Uterus (tissue), 4 donors: ENCODE results near the gene PXK. TPM values are rescaled to one million over a fixed set of nuclear protein-coding genes. Genes with fewer than 3 reads are reported as not detected.

Experiments used
- DNase-seq, 2 donors: peaks; one replicate each; pipeline ENCODE4 v3.0.0-alpha.2; 2019 to 2020
- H3K27ac ChIP-seq, 2 donors: fragments of 200-600 bp; sonication (generic); 1 replicate in 1 of 2; 2 replicates in 1 of 2; pipeline ENCODE4 v1.5.1; 2016 to 2018
- H3K27me3 ChIP-seq, 2 donors: fragments of 200-600 bp; sonication (generic); one replicate each; pipeline ENCODE4 v1.5.1; 2018 to 2019; ENCODE audit warnings: control low read depth in 1 of 2
- H3K36me3 ChIP-seq, 2 donors: fragments of 200-600 bp; sonication (generic); one replicate each; pipeline ENCODE4 v1.5.1; 2019; ENCODE audit warnings: control low read depth in 1 of 2
- H3K4me1 ChIP-seq, 2 donors: fragments of 200-600 bp; sonication (generic); one replicate each; pipeline ENCODE4 v1.5.1; 2018 to 2019; ENCODE audit warnings: control low read depth in 1 of 2
- H3K4me3 ChIP-seq, 2 donors: fragments of 200-600 bp; sonication (generic); 1 replicate in 1 of 2; 2 replicates in 1 of 2; pipeline ENCODE4 v1.5.1; 2018 to 2019; ENCODE audit warnings: mild to moderate bottlenecking in 1 of 2
- H3K9me3 ChIP-seq, 2 donors: fragments of 200-600 bp; sonication (generic); one replicate each; pipeline ENCODE4 v1.5.1; 2019; ENCODE audit warnings: control low read depth in 1 of 2
- POLR2A ChIP-seq, 2 donors: fragments of 450-650 bp; IDR thresholded peaks; one replicate each; pipeline ENCODE4 v1.6.1; 2016; ENCODE audit warnings: antibody characterized with exemption in 2 of 2, mild to moderate bottlenecking in 1 of 2, moderate library complexity in 1 of 2
- intact Hi-C: fragments of 100-400 bp; cut with DNase I; formaldehyde crosslinking; loops from one replicate; pipeline ENCODE4 v1.15.1; 2023; ENCODE audit warnings: low total_unique reads
- total RNA-seq, 4 donors: library from RNA; depleted of rRNA in 3 of 4; stranded (reverse); fragments of >200 nt in 3 of 4; gene quantifications; one replicate each; pipeline versions ENCODE4 v1.1.0 to v1.2.4, GENCODE V29; 2014 to 2023
- TF ChIP-seq, protein P1 (sequence below), 4 experiments: fragments of 200-600 bp in 2 of 4; fragments of 450-650 bp in 2 of 4; sonication (generic) in 2 of 4; IDR thresholded peaks; one replicate each; pipeline ENCODE4 v1.5.1; 2016 to 2019; ENCODE audit warnings: antibody characterized with exemption in 4 of 4, mild to moderate bottlenecking in 2 of 4, moderate library complexity in 1 of 4
- donor health status: DM: yes; HTN: yes; CAD: no.

PXK gene
- total RNA-seq, 4 donors from 2014 or later = 15.1 to 50.5 (median 41.1) TPM

DNA sequence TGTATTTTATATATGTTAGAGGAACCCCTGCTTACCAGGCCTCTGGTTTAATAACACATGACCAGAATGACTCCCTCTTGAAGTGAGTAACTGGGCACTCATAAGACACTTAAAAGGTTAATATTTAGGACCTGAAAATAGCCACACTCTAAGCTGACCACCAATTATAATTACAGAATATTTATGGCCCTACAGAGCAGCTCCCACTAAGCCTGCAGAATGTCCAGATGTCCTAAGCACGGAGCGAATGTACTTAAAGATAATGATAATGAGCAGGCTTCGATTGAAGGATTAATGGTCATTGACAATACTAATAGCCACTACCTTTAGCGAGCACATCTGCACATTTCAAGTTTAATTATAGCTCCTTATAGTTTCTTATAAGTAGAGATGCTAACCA, 136.4 kb downstream of the PXK start:
- intact Hi-C loops = no loop called here
- H3K4me3 ChIP-seq = no peak overlapping the region
- H3K36me3 ChIP-seq = no peaks in the 10 kb centered on the region
- TF ChIP-seq, protein P1, sequence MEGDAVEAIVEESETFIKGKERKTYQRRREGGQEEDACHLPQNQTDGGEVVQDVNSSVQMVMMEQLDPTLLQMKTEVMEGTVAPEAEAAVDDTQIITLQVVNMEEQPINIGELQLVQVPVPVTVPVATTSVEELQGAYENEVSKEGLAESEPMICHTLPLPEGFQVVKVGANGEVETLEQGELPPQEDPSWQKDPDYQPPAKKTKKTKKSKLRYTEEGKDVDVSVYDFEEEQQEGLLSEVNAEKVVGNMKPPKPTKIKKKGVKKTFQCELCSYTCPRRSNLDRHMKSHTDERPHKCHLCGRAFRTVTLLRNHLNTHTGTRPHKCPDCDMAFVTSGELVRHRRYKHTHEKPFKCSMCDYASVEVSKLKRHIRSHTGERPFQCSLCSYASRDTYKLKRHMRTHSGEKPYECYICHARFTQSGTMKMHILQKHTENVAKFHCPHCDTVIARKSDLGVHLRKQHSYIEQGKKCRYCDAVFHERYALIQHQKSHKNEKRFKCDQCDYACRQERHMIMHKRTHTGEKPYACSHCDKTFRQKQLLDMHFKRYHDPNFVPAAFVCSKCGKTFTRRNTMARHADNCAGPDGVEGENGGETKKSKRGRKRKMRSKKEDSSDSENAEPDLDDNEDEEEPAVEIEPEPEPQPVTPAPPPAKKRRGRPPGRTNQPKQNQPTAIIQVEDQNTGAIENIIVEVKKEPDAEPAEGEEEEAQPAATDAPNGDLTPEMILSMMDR (IDR thresholded peaks at IDR 0.05) = no peak
- TF ChIP-seq POLR2A (IDR thresholded peaks at IDR 0.05) = no peak
- H3K27me3 ChIP-seq = no peaks in the 10 kb centered on the region
- no peak for DNase-seq
- H3K27ac ChIP-seq = peak overlapping the region in 1 of 2 donors; percentile 3
- no peaks in the 10 kb centered on the region for H3K4me1 ChIP-seq
- H3K9me3 ChIP-seq = no peaks in the 10 kb centered on the region

DNA sequence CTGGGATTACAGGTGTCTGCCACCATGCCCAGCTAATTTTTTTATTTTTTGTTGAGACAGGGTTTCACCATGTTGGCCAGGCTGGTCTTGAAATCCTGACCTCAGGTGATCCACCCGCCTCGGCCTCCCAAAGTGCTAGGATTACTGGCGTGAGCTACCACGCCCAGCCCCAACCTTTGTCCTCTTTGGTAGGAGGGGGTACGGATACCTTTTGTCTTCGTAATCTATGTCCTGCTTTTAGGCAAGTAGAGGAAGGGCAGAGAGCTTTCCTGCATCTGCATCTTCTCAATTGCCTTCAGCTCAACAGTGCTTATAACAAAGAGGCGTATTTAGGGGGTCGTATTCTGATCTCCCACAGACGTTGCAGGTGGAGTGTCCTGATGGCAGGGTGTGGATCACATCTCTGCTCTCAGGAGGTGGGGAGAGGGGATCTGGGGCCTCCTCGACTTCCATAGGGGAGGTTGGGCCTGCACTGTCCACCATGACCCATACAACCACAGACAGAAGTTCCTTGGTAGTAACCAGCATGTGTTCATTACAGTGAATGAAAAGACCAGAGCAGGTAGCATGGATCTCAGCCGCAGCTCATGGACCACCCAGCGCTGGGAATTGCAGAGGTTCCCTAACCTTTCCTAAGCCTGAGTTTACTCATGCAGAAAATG, 137.8 kb downstream of the PXK start:
- no peak overlapping the region for H3K4me3 ChIP-seq
- H3K4me1 ChIP-seq = no peaks in the 10 kb centered on the region
- DNase-seq = no peak
- TF ChIP-seq POLR2A (IDR thresholded peaks at IDR 0.05) = no peak
- TF ChIP-seq, protein P1 (IDR thresholded peaks at IDR 0.05) = no peak
- H3K27ac ChIP-seq = peak overlapping the region; percentile 40 to 73
- no peaks in the 10 kb centered on the region for H3K36me3 ChIP-seq
- H3K9me3 ChIP-seq = no peaks in the 10 kb centered on the region
- intact Hi-C loops = no loop called here
- H3K27me3 ChIP-seq = no peaks in the 10 kb centered on the region

DNA sequence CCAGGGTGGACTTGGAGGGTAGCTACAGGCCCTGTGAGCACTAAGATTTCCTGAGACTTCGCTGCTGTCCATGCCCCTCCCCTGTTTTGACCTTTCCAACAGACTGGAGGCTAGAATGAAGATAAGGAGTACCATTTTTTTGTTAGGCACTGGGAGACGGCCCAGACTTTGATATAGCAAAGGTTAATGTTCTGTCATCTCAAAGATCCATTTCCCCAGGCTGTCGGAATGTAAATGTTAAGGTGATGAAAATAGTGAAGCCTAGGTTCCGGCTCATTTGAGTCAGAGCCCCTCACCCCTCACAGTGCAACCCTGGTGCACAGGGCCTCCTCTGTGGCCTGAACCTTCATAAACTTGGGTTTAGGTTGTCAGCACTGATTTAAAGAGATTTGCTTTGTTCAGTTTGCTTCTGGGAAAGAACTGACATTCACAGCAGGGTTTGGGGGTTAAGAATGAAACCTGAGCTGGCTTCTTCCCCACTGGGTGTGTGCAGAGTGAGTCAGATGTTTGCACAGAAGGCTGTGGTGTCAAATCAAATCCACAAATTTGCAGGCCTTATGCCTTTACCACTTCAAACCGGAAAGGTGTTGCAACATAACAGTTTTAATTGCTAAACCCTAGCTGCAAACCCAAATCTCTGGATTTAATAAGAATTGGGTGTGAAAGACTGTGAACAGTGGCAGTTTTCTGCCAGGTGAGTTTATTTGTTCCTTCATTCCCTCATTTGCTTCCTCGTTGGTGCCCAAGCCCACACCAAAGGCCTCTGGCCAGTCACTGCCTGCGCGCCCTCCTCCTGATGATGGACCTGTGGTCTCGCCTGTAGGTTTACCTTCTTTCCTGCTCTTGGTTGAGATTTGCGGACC, 138.6 kb downstream of the PXK start:
- intact Hi-C loops = no loop called here
- H3K27ac ChIP-seq = peak overlapping the region; percentile 47 to 73
- H3K27me3 ChIP-seq = no peaks in the 10 kb centered on the region
- TF ChIP-seq, protein P1 (IDR thresholded peaks at IDR 0.05) = no peak
- TF ChIP-seq POLR2A (IDR thresholded peaks at IDR 0.05) = no peak
- H3K36me3 ChIP-seq = no peaks in the 10 kb centered on the region
- no peak overlapping the region for H3K4me3 ChIP-seq
- DNase-seq = peak in 1 of 2 donors; percentile 54
- H3K4me1 ChIP-seq = no peaks in the 10 kb centered on the region
- H3K9me3 ChIP-seq = no peaks in the 10 kb centered on the region

DNA sequence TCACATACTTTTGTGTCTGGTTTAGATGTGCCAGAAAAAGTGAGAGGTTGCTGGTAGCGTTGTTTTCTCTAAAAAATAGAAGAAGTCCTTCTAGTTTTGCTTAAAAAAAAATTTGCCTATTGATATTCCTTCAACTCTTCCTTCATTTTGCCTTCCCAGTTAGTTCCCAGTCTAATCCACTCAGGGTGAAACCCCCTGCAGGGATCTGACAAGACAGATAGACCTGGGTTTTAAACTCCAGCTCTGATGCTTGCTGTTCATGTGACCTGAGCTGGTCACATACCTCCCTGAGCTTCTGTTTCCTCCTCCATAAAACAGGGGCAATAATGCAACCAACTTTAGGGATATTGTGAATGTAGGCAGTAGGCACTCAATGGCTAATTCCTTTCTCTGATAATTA, 140.6 kb downstream of the PXK start:
- no peaks in the 10 kb centered on the region for H3K27me3 ChIP-seq
- TF ChIP-seq, protein P1 (IDR thresholded peaks at IDR 0.05) = no peak
- no peak for TF ChIP-seq POLR2A (IDR thresholded peaks at IDR 0.05)
- intact Hi-C loops = no loop called here
- no peak for DNase-seq
- H3K36me3 ChIP-seq = no peaks in the 10 kb centered on the region
- H3K9me3 ChIP-seq = no peaks in the 10 kb centered on the region
- H3K4me1 ChIP-seq = no peaks in the 10 kb centered on the region
- H3K4me3 ChIP-seq = no peak overlapping the region
- no peak overlapping the region for H3K27ac ChIP-seq

DNA sequence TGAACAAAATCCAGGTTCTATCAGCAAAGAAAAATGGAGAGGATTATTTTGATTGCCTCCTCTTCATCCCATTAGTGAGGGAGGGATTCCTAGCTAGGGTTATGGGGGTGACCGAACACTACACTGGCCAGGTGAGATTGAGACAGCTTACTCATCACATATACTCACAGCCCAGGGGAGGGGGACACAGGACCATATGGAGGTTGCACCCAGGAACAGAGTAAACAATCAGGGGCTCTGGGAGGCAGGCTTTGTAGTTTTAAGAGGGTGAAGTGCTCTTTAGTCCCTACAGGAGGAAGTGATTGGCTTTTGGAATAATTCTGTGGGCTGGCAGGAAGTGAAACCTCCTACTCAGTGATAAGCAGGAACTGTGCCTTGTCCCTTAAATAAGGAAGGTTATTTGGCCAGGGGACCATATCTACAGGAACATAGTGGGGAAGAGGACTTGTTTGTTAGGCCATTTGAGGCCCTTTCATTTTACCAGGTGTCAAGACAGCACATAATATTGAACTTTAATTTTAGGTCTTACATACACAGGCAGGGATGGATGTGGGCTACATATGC, 141.7 kb downstream of the PXK start:
- H3K27me3 ChIP-seq = no peaks in the 10 kb centered on the region
- no peak overlapping the region for H3K4me3 ChIP-seq
- H3K27ac ChIP-seq = no peak overlapping the region
- DNase-seq = no peak
- no peaks in the 10 kb centered on the region for H3K36me3 ChIP-seq
- no peaks in the 10 kb centered on the region for H3K9me3 ChIP-seq
- intact Hi-C loops = no loop called here
- TF ChIP-seq, protein P1 (IDR thresholded peaks at IDR 0.05) = no peak
- no peak for TF ChIP-seq POLR2A (IDR thresholded peaks at IDR 0.05)
- H3K4me1 ChIP-seq = no peaks in the 10 kb centered on the region
